Measurements from ENCODE around the gene CYP1B1. TPM values are rescaled to one million over a fixed set of nuclear protein-coding genes. Genes with fewer than 3 reads are reported as not detected.
A peak's percentile ranks its signal among the peaks of the same experiment; 100 is the strongest.

Gene CYP1B1
- total RNA-seq, 6 experiments from 2014 or later, result 0.17 TPM; not detected in 5

GRCh38 chr2:38106405-38107094 is 30.6 kb upstream of the CYP1B1 start:
- H3K27ac Mint-ChIP-seq, result peak overlapping the region; percentile 55; the same call in 1 of the 2 replicates
- peaks cover 18% of the 10 kb centered on the region for H3K27me3 Mint-ChIP-seq (ENCODE audit: insufficient read depth)
- H3K4me3 Mint-ChIP-seq, result peak overlapping the region; percentile 67
- TF ChIP-seq, protein P1, sequence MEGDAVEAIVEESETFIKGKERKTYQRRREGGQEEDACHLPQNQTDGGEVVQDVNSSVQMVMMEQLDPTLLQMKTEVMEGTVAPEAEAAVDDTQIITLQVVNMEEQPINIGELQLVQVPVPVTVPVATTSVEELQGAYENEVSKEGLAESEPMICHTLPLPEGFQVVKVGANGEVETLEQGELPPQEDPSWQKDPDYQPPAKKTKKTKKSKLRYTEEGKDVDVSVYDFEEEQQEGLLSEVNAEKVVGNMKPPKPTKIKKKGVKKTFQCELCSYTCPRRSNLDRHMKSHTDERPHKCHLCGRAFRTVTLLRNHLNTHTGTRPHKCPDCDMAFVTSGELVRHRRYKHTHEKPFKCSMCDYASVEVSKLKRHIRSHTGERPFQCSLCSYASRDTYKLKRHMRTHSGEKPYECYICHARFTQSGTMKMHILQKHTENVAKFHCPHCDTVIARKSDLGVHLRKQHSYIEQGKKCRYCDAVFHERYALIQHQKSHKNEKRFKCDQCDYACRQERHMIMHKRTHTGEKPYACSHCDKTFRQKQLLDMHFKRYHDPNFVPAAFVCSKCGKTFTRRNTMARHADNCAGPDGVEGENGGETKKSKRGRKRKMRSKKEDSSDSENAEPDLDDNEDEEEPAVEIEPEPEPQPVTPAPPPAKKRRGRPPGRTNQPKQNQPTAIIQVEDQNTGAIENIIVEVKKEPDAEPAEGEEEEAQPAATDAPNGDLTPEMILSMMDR (IDR thresholded peaks at IDR 0.05), result no peak
- no peaks in the 10 kb centered on the region; the same call in 1 of the 2 replicates for H3K9me3 Mint-ChIP-seq
- peak; percentile 42 for DNase-seq
- H3K4me1 Mint-ChIP-seq (ENCODE audit: low read depth), result peaks cover 12% of the 10 kb centered on the region
- no peaks in the 10 kb centered on the region for H3K36me3 Mint-ChIP-seq (ENCODE audit: low read depth)

GRCh38 chr2:38105922-38106321 is 30.0 kb upstream of the CYP1B1 start:
- Mint-ChIP-seq H3K27ac (peak overlapping the region; percentile 55; the same call in 1 of the 2 replicates), H3K27me3 (ENCODE audit: insufficient read depth) (peaks cover 18% of the 10 kb centered on the region), H3K4me3 (no peak overlapping the region), H3K4me1 (ENCODE audit: low read depth) (peaks cover 12% of the 10 kb centered on the region), H3K9me3 (no peaks in the 10 kb centered on the region), H3K36me3 (ENCODE audit: low read depth) (no peaks in the 10 kb centered on the region)
- TF ChIP-seq, protein P1 (IDR thresholded peaks at IDR 0.05), result no peak
- no peak for DNase-seq

DNA sequence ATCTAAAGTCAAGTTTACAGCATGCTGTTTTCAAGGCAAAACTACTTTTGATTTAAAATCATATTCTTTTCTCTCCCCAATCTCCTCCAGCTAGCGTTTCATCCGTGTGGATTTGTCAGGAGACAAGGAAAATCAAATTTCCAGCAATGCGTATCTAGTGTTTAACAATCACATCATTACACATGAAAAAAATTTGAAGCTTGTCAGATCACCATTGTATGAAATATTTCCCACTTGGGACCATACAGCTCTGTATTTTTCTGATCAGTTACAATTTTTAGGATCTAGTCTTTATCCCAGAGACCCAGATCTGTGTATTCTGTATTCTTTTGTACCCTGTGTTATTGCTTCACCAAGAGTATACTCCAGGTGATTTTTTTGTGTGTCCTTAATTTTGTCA is 28.6 kb upstream of the CYP1B1 start:
- Mint-ChIP-seq H3K27ac (no peak overlapping the region), H3K4me3 (no peak overlapping the region), H3K9me3 (no peaks in the 10 kb centered on the region), H3K27me3 (ENCODE audit: insufficient read depth) (peaks cover 12% of the 10 kb centered on the region), H3K36me3 (ENCODE audit: low read depth) (no peaks in the 10 kb centered on the region), H3K4me1 (ENCODE audit: low read depth) (peaks cover 12% of the 10 kb centered on the region)
- TF ChIP-seq, protein P1 (IDR thresholded peaks at IDR 0.05), result no peak
- DNase-seq, result no peak

DNA sequence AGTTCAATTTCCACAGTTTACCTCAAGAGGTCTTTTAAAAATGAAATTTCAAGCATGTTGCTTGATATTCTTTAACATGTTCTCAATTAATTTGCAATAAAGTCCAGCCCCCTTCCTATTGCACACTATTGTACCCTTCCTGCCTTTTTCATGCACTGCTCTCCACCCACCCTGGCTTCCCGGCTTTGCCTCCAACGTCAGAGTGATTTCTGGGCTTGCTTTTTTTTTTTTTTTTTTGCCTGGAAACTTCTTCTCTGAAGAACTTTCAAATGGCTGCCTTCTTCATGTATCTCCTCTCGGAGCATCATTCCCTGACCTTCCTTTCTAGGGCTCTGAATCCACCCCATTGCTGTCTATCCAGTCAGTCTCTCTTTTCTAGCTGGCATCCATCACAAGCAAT is 24.4 kb upstream of the CYP1B1 start:
- H3K36me3 Mint-ChIP-seq (ENCODE audit: low read depth), result no peaks in the 10 kb centered on the region
- no peaks in the 10 kb centered on the region for H3K9me3 Mint-ChIP-seq
- H3K27me3 Mint-ChIP-seq (ENCODE audit: insufficient read depth), result peaks cover 35% of the 10 kb centered on the region
- no peak overlapping the region for H3K27ac Mint-ChIP-seq
- H3K4me1 Mint-ChIP-seq (ENCODE audit: low read depth), result no peaks in the 10 kb centered on the region
- no peak overlapping the region for H3K4me3 Mint-ChIP-seq
- TF ChIP-seq, protein P1 (IDR thresholded peaks at IDR 0.05), result no peak
- DNase-seq, result no peak

DNA sequence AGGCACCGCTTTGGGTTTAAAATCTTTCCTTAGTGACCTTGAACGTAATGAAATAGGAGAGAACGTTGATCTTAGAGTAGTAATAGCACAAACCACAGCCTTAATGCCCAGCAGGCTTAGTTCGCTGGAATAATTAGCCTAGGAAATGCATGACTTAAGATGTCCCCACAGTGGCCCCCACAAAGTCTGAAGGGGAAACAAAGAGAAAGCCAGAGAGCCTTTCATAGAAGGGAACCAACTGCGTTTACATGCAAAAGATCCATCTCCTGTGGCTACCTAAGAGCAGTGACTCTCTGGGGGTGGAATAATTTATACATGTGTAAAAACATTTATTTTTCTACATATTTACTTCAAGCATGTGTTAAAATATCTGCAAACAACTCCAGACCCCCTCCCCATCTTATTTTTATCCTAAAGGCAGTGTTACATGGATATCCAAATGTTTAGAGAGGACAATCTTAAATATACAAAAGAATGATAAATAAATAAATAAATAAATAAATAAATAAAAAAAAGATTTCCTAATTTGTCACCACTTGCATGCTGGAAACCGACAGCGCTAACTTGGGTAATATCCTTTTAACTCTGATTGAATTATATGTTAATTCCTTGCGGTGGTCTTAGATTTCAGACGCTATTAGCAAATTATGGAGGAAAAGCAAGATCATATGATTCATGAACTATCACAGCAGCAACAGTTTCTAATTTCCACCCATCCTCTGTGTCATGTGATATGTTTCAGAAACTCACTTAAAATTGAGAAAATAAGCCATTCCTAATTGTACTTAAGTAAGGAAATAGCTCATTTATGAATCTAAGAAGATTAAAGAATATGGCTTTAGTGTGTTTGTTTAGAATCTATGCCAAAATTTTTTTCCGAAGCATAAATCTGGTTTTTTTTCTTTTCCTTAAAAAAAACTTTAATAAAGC is 23.4 kb upstream of the CYP1B1 start:
- H3K4me1 Mint-ChIP-seq (ENCODE audit: low read depth), result no peaks in the 10 kb centered on the region
- no peak overlapping the region for H3K27ac Mint-ChIP-seq

More for the DNA sequence above, 23.4 kb upstream of the CYP1B1 start:
- H3K36me3 Mint-ChIP-seq (ENCODE audit: low read depth), result no peaks in the 10 kb centered on the region
- TF ChIP-seq, protein P1 (IDR thresholded peaks at IDR 0.05), result no peak
- no peaks in the 10 kb centered on the region for H3K9me3 Mint-ChIP-seq
- H3K4me3 Mint-ChIP-seq, result no peak overlapping the region
- H3K27me3 Mint-ChIP-seq (ENCODE audit: insufficient read depth), result peaks cover 34% of the 10 kb centered on the region
- no peak for DNase-seq
